Caki2 (cell line): ENCODE results near the gene IQCF2. TPM values are rescaled to one million over a fixed set of nuclear protein-coding genes. Genes with fewer than 3 reads are reported as not detected.
"Not testable (repeated sequence)": the region's sequence is repeated elsewhere in the genome, so short reads cannot be mapped to it uniquely, and the experiment has no call there.

Source experiments
- DNase-seq: peaks from one replicate; pipeline ENCODE4 v3.0.0-alpha.2; 2015; ENCODE audit warnings: low read depth
- in situ Hi-C: cut with HindIII; loops from 2 replicates; pipeline ENCODE4 v1.10.0; 2016; ENCODE audit warnings: low sequenced_read_pairs, low pct_unique_long_range_greater_than_20kb, mixed read lengths
- total RNA-seq: library from RNA; depleted of rRNA; stranded (reverse); fragments of >200 nt; shearing (Covaris generic); gene quantifications from 2 replicates; pipeline ENCODE4 v1.2.3, GENCODE V29; 2014; ENCODE audit warnings: low replicate concordance

IQCF2 gene
- total RNA-seq, 1 experiment from 2014 or later, result not detected

DNA sequence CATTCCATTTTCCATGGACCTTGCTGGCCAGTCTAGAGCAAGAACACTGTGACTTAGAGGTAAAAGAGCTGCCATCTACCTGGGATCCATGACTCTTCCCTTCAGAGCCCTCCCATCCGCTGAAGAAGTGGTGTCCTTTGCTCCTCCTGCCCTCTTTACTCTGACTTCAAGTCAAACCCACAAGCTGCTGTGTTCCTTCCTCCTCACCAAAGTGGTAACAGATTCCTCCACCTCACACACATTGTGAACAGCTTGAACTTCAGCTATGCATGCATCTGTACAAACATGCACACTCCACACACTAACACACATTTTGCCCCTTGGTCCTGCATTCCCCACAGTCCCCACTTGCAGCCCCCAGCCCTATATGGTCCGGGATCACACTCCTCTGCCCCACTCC, 13.0 kb downstream of the IQCF2 start:
- DNase-seq, result no peak
- in situ Hi-C loops, result no loop called here

DNA sequence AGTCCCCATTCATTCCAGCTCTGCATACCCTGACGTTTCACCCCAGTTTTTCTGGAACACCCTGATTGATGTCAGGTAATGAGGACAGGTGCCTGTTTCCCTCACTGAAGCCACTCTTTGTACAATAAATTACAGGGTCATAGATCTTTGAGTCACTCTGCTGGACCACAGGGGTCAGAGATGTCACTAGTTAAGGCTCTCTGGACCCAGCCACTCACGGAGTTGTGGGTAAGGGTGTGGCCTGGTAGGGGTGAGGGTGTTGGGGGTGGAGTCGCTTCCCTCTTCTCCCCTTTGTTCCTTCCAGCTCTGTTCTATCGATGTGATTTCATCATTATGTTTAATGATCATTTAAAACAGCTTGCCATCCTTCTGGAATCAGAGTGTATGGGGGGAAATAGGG, 13.5 kb downstream of the IQCF2 start:
- in situ Hi-C loops, result no loop called here
- no peak for DNase-seq

DNA sequence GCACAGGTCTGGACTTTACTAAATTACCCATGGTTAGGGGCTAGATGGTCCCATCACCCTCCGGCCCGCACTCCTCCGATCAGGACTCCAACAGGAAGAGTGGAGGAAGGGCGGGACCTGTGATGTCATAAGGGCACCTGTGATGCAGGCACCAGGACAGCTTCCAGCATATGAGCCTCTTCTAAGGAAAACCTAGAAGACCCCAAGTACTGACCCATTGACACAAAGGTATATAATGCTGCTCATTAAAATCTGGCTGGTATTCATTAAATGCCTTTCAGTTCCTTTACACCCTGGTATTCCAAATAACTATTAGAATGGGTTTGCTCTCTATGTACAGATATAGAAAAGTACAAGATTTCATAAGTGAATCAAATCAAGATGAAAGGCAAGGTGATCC, 14.1 kb downstream of the IQCF2 start, which contains the start of gene IQCF5:
IQCF5 (minus strand) TSS at position 101 of the 400 bp plus-strand sequence; CDS start at position 31, 70 bp downstream.
- in situ Hi-C loops, result no loop called here
- DNase-seq, result no peak

DNA sequence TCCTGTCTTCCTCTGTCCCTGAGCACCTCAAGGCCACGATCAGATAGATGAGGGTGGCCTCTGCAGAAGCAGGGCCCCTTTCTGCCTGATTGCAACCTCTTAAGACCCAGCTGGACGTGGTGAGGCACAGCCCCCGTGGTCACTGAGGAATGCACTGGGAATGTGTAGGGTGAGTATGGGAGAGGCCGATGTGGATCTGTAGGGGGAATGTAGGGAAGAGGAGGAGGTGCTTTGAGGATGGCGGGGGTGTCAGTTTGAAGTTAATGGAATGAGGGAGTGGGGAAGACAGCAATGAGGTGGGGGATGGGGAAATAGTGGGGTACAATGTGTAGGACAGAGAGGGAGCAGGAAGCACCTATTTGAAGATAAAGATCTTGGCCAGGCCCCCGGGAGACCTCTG, 14.8 kb downstream of the IQCF2 start:
- in situ Hi-C loops, result no loop called here
- no peak for DNase-seq

DNA sequence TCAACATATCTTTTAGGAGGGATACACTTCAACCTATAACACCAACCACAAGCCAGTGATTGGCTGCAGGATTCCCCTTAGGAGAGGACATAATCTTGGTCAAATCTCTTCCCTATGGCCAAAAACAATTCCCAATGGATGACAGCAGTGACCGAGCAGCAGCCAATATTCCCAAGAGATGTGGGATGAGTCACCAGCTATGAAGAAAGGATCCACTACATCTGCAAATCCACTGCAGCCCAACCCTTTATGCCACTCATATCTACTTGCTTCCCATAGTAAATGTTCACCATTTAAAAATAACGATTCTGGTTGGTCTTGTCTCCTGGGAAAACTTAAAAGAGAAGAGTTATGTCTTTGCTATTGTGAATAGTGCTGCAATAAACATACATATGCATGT, 18.5 kb downstream of the IQCF2 start:
- DNase-seq, result no peak
- in situ Hi-C loops, result no loop called here

DNA sequence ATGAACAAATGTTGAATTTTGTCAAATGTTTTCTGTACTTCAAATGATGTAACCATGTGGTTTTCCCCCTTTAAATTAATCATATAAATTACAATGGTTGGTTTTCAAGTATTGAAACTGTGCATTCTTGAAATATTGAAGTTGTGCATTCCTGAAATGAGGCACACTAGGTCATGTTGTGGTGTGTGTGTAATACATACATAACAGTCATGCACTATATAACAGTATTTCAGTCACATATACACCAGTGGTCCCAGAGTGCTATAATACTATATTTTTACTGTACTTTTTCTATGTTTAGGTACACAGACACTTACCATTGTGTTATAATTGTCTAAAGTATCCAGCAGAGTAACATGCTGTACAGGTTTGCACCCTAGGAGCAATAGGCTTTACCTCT, 25.0 kb downstream of the IQCF2 start:
- no peak for DNase-seq
- in situ Hi-C loops, result no loop called here

DNA sequence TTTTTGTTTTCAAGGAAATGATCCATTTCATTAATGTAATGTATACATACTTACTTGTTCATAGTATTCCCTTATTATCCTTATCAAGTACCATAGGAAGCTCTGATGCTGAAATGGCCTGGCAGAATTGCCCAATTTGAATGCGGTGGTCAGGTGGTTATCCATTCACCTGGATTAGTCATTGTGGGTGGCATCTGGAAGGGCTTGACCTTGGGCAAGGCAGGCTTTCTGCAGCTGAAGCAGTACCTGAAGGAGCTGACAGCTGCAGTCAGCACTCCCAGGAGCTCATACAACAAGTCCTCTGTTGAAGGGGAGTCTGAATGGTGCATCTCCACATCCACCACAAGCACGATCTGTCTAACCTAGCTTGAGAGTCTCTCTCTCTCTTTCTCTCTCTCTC, 26.2 kb downstream of the IQCF2 start:
- in situ Hi-C loops, result no loop called here
- DNase-seq, result peak; percentile 7

DNA sequence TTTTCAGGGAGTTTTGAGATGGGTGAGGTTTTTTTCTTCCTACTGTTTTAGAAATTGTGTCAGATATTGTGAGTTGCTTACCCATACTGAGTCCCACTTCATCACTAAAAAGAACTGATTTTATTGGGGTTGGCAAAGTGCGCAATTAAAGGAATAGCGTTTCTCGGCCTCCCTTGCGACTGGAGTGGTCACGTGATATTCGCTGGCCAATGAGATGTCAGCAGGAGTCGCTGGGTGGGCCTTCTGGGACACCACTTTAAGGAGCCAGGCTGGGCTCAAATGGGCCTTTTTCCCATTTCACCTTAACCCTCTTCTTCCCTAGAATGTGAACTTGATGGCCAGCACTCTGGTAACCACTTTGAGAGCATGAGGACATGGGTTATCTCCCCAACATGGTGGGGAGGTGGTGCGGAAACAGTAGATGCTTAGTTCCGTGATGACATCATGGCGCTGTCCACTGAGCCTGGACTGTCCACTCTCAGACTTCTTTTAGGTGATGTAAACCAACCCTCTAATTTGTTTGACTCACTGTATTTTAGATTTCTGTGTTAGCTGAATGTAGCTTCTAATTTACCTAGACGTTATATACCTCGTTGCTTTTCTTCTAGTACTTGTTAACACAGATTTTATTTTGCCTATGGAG, 27.2 kb downstream of the IQCF2 start:
- in situ Hi-C loops, result no loop called here
- DNase-seq, result no peak

DNA sequence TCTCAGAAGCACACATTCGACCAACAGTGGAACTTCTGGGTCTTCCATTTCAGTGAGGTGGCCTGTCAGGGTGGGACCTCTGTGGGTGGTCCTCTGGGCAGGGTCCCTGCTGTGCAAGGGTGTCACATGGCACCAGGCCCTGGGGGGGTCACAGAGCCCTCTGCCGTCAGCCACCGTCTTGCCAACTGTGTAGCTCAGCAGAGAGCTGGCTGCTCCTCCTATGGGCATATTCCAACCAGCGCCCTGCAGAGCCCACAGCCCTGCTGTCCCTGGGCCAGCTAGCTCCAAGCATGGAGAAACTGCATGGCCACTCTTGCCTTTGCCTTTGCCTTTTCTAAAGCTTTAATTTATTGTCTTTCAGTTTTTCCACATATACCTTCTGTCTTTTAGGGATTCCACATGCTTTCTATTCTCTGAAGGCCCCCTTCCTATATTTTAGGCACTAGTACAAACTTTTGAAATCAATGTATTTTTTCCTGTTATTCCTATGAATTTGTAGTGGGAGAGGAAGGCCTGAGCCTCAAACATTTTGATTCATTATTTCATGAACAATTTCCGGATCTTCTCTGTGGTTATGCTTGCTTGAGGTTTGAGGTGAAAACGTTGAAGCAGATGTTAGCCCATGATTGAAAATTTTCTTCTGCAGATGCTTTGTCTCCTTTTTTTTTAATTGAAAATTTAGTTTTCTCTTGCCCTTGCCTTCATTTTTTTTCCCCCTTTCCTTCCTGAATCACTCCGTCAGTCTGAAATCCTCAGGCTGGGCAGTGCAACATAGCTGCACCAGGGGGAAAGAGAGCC, 30.0 kb downstream of the IQCF2 start:
- in situ Hi-C loops, result no loop called here
- DNase-seq, result no peak

DNA sequence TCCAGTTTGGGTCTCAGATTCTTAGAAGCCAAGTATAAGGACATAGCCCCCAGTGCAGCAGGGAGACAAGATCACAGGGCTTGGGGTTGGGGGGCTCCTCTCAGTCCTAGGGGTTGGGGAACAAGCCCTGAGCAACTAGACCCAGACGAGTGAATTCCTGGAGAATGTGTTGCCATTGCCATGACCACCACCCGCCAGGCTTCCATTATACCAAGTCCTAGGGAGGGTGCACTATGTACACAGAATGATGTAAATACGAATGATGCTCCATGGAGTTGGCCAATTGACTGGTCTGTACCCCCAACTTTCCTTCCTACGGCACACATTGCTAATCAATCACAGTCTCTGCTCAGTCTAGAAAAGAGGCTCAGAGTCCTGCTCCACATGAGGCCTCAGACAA, 33.0 kb downstream of the IQCF2 start:
- DNase-seq, result no peak
- in situ Hi-C loops, result no loop called here

DNA sequence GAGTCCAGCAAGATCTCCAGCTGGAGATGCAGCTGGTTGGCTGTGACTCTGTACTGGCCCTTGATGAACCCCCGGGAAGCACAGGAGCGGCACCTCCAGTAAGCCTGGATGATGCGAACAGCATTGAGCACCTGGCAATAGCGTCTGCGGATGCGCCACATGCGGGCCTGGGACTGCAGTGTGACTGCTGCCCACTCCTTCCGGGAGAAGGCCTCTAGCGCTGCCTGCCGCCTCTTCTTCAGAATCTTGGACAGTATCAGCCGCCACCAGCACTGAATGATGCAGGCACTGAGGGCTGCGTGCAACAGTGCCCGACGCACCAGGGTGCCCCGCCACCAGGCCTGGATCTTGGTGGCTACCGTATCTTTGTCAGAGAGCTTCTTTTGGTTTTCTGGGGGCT, 33.5 kb downstream of the IQCF2 start:
- in situ Hi-C loops, result no loop called here
- DNase-seq, result no peak

DNA sequence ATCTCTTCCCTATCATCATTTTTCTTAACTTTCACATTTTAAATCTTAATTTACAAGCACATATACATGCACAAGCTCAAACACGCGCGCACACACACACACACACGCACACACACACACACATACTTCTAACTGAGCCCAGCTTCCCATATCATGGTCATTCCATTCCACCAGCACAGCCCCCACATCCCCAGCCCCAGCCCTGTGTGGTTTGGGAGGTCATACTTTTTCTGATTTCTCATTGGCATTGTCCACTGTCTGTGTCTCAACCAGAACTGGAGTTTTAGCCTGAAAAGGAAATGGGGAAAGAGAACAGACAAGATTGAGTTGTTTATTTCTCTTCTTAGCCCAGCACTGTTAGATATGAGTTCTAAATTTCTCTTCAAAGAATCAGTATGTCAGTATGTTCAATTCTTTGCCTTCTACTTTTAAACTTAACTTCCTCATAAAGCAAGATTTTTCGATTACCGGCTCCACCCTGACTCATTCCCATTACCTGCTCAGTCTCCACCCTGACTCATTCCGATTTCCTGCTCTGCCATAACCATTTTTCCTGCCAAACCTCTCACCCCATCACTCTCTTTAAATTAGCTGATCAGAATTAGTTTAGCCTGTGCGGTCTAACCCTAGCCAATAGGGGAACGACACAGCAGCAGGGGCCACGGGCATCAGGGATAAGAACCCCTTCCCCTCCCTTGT, 35.3 kb downstream of the IQCF2 start:
- no peak for DNase-seq
- in situ Hi-C loops, result no loop called here

DNA sequence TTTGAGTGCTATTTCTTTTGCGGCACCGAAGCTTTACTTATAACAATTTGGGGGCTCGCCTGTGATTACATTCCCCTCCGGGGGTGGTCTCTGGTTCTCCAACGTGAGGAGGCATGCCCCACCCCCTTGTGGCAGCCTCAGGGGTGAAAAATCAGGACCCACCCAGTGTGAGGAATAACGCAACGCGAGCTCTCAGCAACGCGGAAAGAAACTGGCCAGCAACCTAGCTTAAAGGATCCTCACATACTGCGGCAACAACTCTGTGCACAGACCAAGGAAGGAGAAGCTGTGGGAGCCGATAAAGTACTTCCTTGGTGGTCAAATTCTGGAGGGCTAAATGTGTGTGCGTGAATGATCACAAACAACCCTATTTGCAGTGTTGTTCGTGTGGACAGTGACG, 36.0 kb downstream of the IQCF2 start:
- in situ Hi-C loops, result no loop called here
- DNase-seq, result no peak

DNA sequence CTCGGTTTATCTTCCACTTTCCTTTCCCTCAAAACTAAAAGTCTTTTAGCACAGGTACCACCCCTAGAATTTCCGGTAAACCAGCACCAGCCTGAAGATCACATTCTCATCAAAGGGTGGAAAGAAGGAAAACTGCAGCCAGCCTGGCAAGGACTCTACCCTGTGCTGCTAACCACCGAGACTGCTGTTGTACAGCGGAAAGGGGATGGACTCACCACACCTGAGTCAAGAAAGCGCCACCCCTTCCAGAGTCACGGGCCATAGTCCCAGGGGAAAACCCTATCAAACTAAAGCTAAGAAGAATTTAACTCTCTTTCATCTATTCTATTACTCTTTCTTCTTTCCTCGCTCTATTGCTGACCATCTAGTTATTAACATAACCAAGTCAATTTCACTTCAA, 38.6 kb downstream of the IQCF2 start:
- DNase-seq, in situ Hi-C loops: not testable (repeated sequence)

DNA sequence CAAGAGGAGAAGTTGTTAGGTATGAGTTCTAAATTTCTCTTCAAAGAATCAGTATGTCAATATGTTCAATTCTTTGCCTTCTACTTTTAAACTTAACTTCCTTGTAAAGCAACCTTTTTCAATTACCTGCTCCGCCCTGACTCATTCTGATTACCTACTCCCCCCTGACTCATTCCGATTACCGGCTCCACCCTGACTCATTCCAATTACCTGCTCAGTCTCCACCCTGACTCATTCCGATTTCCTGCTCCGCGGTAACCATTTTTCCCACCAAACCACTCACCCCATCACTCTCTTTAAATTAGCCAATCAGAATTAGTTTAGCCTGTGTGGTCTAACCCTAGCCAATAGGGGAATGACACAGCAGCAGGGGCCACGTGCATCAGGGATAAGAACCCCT, 40.9 kb downstream of the IQCF2 start:
- peak; percentile 56 for DNase-seq

DNA sequence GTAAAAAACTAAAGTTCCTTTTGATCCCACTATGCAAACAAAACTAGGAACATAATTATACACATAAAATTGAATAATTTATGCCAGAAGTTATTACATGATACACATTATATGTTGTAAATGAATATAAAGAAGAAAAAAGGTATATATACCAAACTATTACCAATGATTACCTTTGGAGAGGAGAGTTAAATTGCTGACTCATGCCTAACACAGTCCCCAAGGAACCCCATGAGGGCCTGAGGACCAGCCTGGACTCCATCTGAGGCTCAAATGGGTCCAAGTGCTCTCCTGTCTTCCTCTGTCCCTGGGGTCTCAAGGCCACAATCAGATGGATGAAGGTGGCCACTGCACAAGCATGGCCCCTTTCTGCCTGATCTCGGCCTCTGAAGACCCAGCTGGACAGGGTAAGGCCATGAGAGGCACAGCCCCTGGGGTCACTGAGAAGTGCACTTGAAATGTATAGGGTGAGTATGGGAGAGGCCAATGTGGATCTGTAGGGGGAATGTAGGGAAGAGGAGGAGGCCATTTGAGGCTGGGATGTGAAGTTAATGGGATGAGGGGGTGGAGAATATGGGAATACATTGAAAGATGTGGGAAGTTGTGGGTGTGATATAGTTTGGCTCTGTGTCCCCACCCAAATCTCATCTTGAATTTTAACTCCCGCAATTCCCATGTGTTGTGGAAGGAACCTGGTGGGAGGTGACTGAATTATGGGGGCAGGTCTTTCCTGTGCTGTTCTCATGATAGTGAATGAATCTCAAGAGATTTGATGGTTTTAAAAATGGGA, 42.8 kb downstream of the IQCF2 start:
- in situ Hi-C loops, result no loop called here
- DNase-seq, result no peak

More for the DNA sequence above, 40.9 kb downstream of the IQCF2 start:
- in situ Hi-C loops, result not testable (repeated sequence)

DNA sequence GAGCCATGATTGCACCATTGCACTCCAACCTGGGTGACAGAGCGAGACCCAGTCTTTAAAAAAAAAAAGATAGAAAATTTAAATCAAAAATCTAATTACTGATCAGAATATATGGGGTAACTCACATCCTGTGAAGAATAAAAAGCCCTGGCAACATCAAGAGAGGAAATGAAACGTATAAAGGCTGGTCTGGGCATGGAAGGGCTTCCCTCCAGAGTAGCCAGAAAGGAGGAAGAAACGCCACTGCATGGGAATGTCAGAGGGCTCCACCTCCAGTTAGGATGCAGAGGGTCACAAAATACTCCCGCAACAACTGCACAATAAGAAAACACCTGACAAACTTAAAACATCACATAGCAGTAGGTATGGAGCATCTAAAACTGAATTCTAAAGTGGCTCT, 46.6 kb downstream of the IQCF2 start:
- no peak for DNase-seq
- in situ Hi-C loops, result no loop called here
